GM23248 (cell line): ENCODE data around the gene ALDH16A1.

Experiments used
- EZH2 ChIP-seq: fragments of 200-600 bp; sonication (generic); IDR thresholded peaks from 2 replicates; pipeline ENCODE4 v1.6.1; 2018; ENCODE audit warnings: antibody characterized with exemption, mild to moderate bottlenecking; ENCODE audit not compliant: insufficient read depth, poor library complexity, severe bottlenecking
- EZH2phosphoT487 ChIP-seq: fragments of 200-600 bp; sonication (generic); IDR thresholded peaks from 2 replicates; pipeline ENCODE4 v1.6.1; 2018; ENCODE audit warnings: antibody characterized with exemption, moderate library complexity, mild to moderate bottlenecking, low read depth; ENCODE audit not compliant: insufficient read depth

GRCh38 chr19:49423985-49424303, 29.1 kb upstream of the ALDH16A1 start:
- TF ChIP-seq EZH2 = no peak
- no peak for TF ChIP-seq EZH2phosphoT487
